ENCODE results near the gene MTAP.
A peak's percentile ranks its signal among the peaks of the same experiment; 100 is the strongest.

The MTAP gene

GRCh38 chr9:21806644-21807043, 4.2 kb downstream of the MTAP start:
- no peaks in the 10 kb centered on the region for H3K9me3 Mint-ChIP-seq
- peaks cover 34% of the 10 kb centered on the region for H3K4me1 Mint-ChIP-seq
- H3K36me3 Mint-ChIP-seq (ENCODE audit: low read depth) = peaks cover 35% of the 10 kb centered on the region
- H3K27me3 Mint-ChIP-seq (ENCODE audit: low read depth) = no peaks in the 10 kb centered on the region
- no peak overlapping the region for H3K4me3 Mint-ChIP-seq
- no peak overlapping the region for H3K27ac Mint-ChIP-seq
- TF ChIP-seq CTCF (IDR thresholded peaks at IDR 0.05; ENCODE audit: unreplicated experiment in 3 of 3) = no peak

GRCh38 chr9:21810388-21810787, 8.0 kb downstream of the MTAP start:
- H3K9me3 Mint-ChIP-seq = no peaks in the 10 kb centered on the region
- no peak for TF ChIP-seq CTCF (IDR thresholded peaks at IDR 0.05; ENCODE audit: unreplicated experiment in 3 of 3)
- peaks cover 37% of the 10 kb centered on the region for H3K36me3 Mint-ChIP-seq (ENCODE audit: low read depth)
- peaks cover 20% of the 10 kb centered on the region for H3K4me1 Mint-ChIP-seq
- H3K4me3 Mint-ChIP-seq = no peak overlapping the region
- no peaks in the 10 kb centered on the region for H3K27me3 Mint-ChIP-seq (ENCODE audit: low read depth)
- no peak overlapping the region for H3K27ac Mint-ChIP-seq

GRCh38 chr9:21810881-21811280, 8.4 kb downstream of the MTAP start:
- TF ChIP-seq CTCF (IDR thresholded peaks at IDR 0.05; ENCODE audit: unreplicated experiment in 3 of 3) = no peak
- H3K4me1 Mint-ChIP-seq = peaks cover 16% of the 10 kb centered on the region
- no peaks in the 10 kb centered on the region for H3K9me3 Mint-ChIP-seq
- no peak overlapping the region for H3K4me3 Mint-ChIP-seq
- peaks cover 36% of the 10 kb centered on the region for H3K36me3 Mint-ChIP-seq (ENCODE audit: low read depth)
- no peak overlapping the region for H3K27ac Mint-ChIP-seq
- no peaks in the 10 kb centered on the region for H3K27me3 Mint-ChIP-seq (ENCODE audit: low read depth)

- Mint-ChIP-seq H3K27ac (no peak overlapping the region), H3K9me3 (no peaks in the 10 kb centered on the region), H3K27me3 (ENCODE audit: low read depth) (no peaks in the 10 kb centered on the region), H3K4me3 (no peak overlapping the region), H3K36me3 (ENCODE audit: low read depth) (peaks cover 40% of the 10 kb centered on the region), H3K4me1 (peaks cover 11% of the 10 kb centered on the region)
- no peak for TF ChIP-seq CTCF (IDR thresholded peaks at IDR 0.05; ENCODE audit: unreplicated experiment in 3 of 3)
Measured at GRCh38 chr9:21811914-21812313, 9.5 kb downstream of the MTAP start.

- no peaks in the 10 kb centered on the region for H3K27me3 Mint-ChIP-seq (ENCODE audit: low read depth)
- no peaks in the 10 kb centered on the region for H3K9me3 Mint-ChIP-seq
- peaks cover 11% of the 10 kb centered on the region for H3K4me1 Mint-ChIP-seq
- peaks cover 44% of the 10 kb centered on the region for H3K36me3 Mint-ChIP-seq (ENCODE audit: low read depth)
- no peak overlapping the region for H3K27ac Mint-ChIP-seq
- TF ChIP-seq CTCF (IDR thresholded peaks at IDR 0.05; ENCODE audit: unreplicated experiment in 3 of 3) = no peak
- H3K4me3 Mint-ChIP-seq = no peak overlapping the region
Measured at GRCh38 chr9:21812415-21812814, 10.0 kb downstream of the MTAP start.

GRCh38 chr9:21812946-21813568, 10.6 kb downstream of the MTAP start:
- Mint-ChIP-seq H3K4me1 (peaks cover 11% of the 10 kb centered on the region), H3K27me3 (ENCODE audit: low read depth) (peaks cover 3% of the 10 kb centered on the region), H3K9me3 (peaks cover 3% of the 10 kb centered on the region), H3K4me3 (no peak overlapping the region), H3K27ac (no peak overlapping the region), H3K36me3 (ENCODE audit: low read depth) (peaks cover 50% of the 10 kb centered on the region)
- TF ChIP-seq CTCF (IDR thresholded peaks at IDR 0.05; ENCODE audit: unreplicated experiment in 3 of 3) = peak; percentile 69 to 82 (median 80)
